OCI-LY7 (cell line): ENCODE results near the gene CLIC4. TPM values are rescaled to one million over a fixed set of nuclear protein-coding genes. Genes with fewer than 3 reads are reported as not detected.

ENCODE experiments used
- BruUV-seq: library from RNA; stranded (reverse); fragments of 400-500 nt; replicated peaks from 2 replicates; lab custom pipeline; 2021; lab: Mats Ljungman, UMichigan
- CTCF ChIA-PET: fragments of 300-600 bp; sonication (Branson Sonifier 250); formaldehyde crosslinking; loops from one replicate; lab custom pipeline; 2022; ENCODE audit warnings: antibody characterized with exemption; ENCODE audit not compliant: unreplicated experiment; lab: Charles Lee
- POLR2A ChIA-PET: fragments of 300-600 bp; sonication (Branson Sonifier 250); formaldehyde crosslinking; loops from one replicate; lab custom pipeline; 2022; ENCODE audit warnings: antibody characterized with exemption; lab: Charles Lee
- DNase-seq: peaks from one replicate; pipeline ENCODE4 v3.0.0-alpha.2; 2015; ENCODE audit warnings: low spot score
- H2AFZ ChIP-seq: fragments of 200-600 bp; sonication (generic), shearing (Covaris generic); 2 replicates; pipeline ENCODE4 v1.6.1; 2014; ENCODE audit warnings: mild to moderate bottlenecking, antibody characterized with exemption, low read length, moderate library complexity
- H3K27ac ChIP-seq: fragments of 200-600 bp; sonication (generic); 2 replicates; pipeline ENCODE4 v1.5.1; 2014; ENCODE audit warnings: mixed run types, low read depth, mild to moderate bottlenecking, moderate library complexity, low read length, inconsistent platforms; ENCODE audit not compliant: poor library complexity, severe bottlenecking
- H3K36me3 ChIP-seq: fragments of 200-600 bp; sonication (generic); 2 replicates; pipeline ENCODE4 v1.6.1; 2014; ENCODE audit warnings: mild to moderate bottlenecking, antibody characterized with exemption, low read length, moderate library complexity, mixed read lengths; ENCODE audit not compliant: insufficient read depth
- H3K4me1 ChIP-seq: fragments of 200-600 bp; sonication (generic); 2 replicates; pipeline ENCODE4 v1.5.1; 2014; ENCODE audit warnings: mild to moderate bottlenecking, low read length; ENCODE audit not compliant: insufficient read depth, poor library complexity, severe bottlenecking
- H3K4me2 ChIP-seq: fragments of 200-600 bp; sonication (generic); 2 replicates; pipeline ENCODE4 v1.6.1; 2014; ENCODE audit warnings: mild to moderate bottlenecking, low read length
- H3K4me3 ChIP-seq: fragments of 200-600 bp; sonication (generic); 2 replicates; pipeline ENCODE4 v1.5.1; 2014; ENCODE audit warnings: mild to moderate bottlenecking, low read depth, low read length; ENCODE audit not compliant: poor library complexity, severe bottlenecking
- H3K79me2 ChIP-seq: fragments of 200-600 bp; sonication (generic); 2 replicates; pipeline ENCODE4 v1.6.1; 2016; ENCODE audit warnings: low read depth, mild to moderate bottlenecking, low read length, moderate library complexity, mixed read lengths; ENCODE audit not compliant: insufficient read depth
- H3K9me2 ChIP-seq: fragments of 200-600 bp; sonication (generic); 2 replicates; pipeline ENCODE4 v1.6.1; 2016; ENCODE audit warnings: mild to moderate bottlenecking, low read length, mixed read lengths; ENCODE audit not compliant: insufficient read depth
- H3K9me3 ChIP-seq: fragments of 200-600 bp; sonication (generic); 2 replicates; pipeline ENCODE4 v1.6.1; 2014; ENCODE audit warnings: mild to moderate bottlenecking, mixed run types, low read length, mixed read lengths
- H4K20me1 ChIP-seq: fragments of 200-600 bp; sonication (generic); 2 replicates; pipeline ENCODE4 v1.6.1; 2014; ENCODE audit warnings: mild to moderate bottlenecking, antibody characterized with exemption, low read length, moderate library complexity, mixed read lengths; ENCODE audit not compliant: insufficient read depth
- CTCF ChIP-seq: fragments of 200-600 bp; sonication (generic); conservative IDR thresholded peaks from 2 replicates; pipeline ENCODE4 v1.5.1; 2014; ENCODE audit warnings: mild to moderate bottlenecking, antibody characterized with exemption, low read length, moderate library complexity, mixed read lengths
- EZH2phosphoT487 ChIP-seq: fragments of 200-600 bp; sonication (generic); IDR thresholded peaks from 2 replicates; pipeline ENCODE4 v1.6.1; 2018; ENCODE audit warnings: low read depth, borderline replicate concordance, mild to moderate bottlenecking, mixed run types, antibody characterized with exemption, low read length, moderate library complexity, mixed read lengths
- intact Hi-C: fragments of 100-400 bp; cut with micrococcal nuclease; formaldehyde crosslinking; loops from one replicate; pipeline ENCODE4 v1.10.0; 2022; ENCODE audit not compliant: unreplicated experiment
- total RNA-seq, 2 experiments: library from RNA; depleted of rRNA in 1 of 2; stranded (reverse); fragments of >200 nt in 1 of 2; shearing (Covaris generic) in 1 of 2; gene quantifications; 2 replicates each; pipeline ENCODE4 v1.2.3, GENCODE V29; 2014 to 2022

Gene CLIC4
- total RNA-seq, 2 experiments from 2014 or later, result 35.5 to 116 TPM

GRCh38 chr1:24748191-24749121 lies 3.2 kb downstream of the CLIC4 start:
- Histone ChIP-seq H3K9me2 (no peaks in the 10 kb centered on the region), H3K79me2 (peaks cover 69% of the 10 kb centered on the region), H3K4me3 (peak overlapping the region; percentile 94), H3K4me1 (peaks cover 75% of the 10 kb centered on the region), H2AFZ (no peak overlapping the region), H3K4me2 (peak overlapping the region; percentile 69), H3K9me3 (no peaks in the 10 kb centered on the region), H3K27ac (peak overlapping the region; percentile 93), H3K36me3 (peaks cover 30% of the 10 kb centered on the region), H4K20me1 (peaks cover 14% of the 10 kb centered on the region)
- intact Hi-C loops, result loop anchor here (2.0 to 10.0 kb wide), 5 partner anchors 82 to 686 kb away; partner anchors contain the start of genes MACO1 and SYF2
- CTCF ChIA-PET, result interaction anchor here (0.6 kb wide), 1 partner anchor 16 kb away, joined by 4 read pairs; no protein-coding TSS in a partner anchor
- peak; percentile 85 for DNase-seq
- TF ChIP-seq CTCF, result peak; percentile 36; the same call in 1 of the 2 replicates
- TF ChIP-seq EZH2phosphoT487, result no peak
- POLR2A ChIA-PET, result interaction anchor here (0.7 to 1.3 kb wide), 6 partner anchors 8 to 58 kb away, joined by 3 to 10 read pairs (median 4); no protein-coding TSS in a partner anchor
- no TSS peak for BruUV-seq

GRCh38 chr1:24749252-24749651 lies 4.0 kb downstream of the CLIC4 start:
- H3K9me2 ChIP-seq, result no peaks in the 10 kb centered on the region
- peak; percentile 75 for DNase-seq
- intact Hi-C loops, result loop anchor here (2.0 to 10.0 kb wide), 5 partner anchors 82 to 686 kb away; partner anchors contain the start of genes MACO1 and SYF2
- peaks cover 17% of the 10 kb centered on the region for H4K20me1 ChIP-seq
- peaks cover 77% of the 10 kb centered on the region for H3K79me2 ChIP-seq
- ChIA-PET POLR2A (interaction anchor here (0.7 to 0.8 kb wide), 2 partner anchors 21 to 82 kb away, joined by 3 read pairs; no protein-coding TSS in a partner anchor), CTCF (no interaction called here)
- peaks cover 37% of the 10 kb centered on the region for H3K36me3 ChIP-seq
- no peaks in the 10 kb centered on the region for H3K9me3 ChIP-seq
- peak overlapping the region; percentile 69 for H3K4me2 ChIP-seq
- peak overlapping the region; percentile 93 for H3K27ac ChIP-seq
- H3K4me3 ChIP-seq, result peak overlapping the region; percentile 94
- H3K4me1 ChIP-seq, result peaks cover 68% of the 10 kb centered on the region
- no peak overlapping the region for H2AFZ ChIP-seq
- 0 out of 2 replicates have a peak, but pooled peaks have one; percentile 28 for TF ChIP-seq CTCF
- TF ChIP-seq EZH2phosphoT487, result no peak
- BruUV-seq, result no TSS peak
